Putamen (tissue), 1 donor: Measurements from ENCODE around the gene SHKBP1.
A peak's percentile ranks its signal among the peaks of the same experiment; 100 is the strongest.
"Not testable (repeated sequence)": the region's sequence is repeated elsewhere in the genome, so short reads cannot be mapped to it uniquely, and the experiment has no call there.

Experiments
- DNase-seq: peaks from one replicate; pipeline ENCODE4 v3.0.0-alpha.2; 2016; ENCODE audit warnings: low spot score

Gene SHKBP1

DNA sequence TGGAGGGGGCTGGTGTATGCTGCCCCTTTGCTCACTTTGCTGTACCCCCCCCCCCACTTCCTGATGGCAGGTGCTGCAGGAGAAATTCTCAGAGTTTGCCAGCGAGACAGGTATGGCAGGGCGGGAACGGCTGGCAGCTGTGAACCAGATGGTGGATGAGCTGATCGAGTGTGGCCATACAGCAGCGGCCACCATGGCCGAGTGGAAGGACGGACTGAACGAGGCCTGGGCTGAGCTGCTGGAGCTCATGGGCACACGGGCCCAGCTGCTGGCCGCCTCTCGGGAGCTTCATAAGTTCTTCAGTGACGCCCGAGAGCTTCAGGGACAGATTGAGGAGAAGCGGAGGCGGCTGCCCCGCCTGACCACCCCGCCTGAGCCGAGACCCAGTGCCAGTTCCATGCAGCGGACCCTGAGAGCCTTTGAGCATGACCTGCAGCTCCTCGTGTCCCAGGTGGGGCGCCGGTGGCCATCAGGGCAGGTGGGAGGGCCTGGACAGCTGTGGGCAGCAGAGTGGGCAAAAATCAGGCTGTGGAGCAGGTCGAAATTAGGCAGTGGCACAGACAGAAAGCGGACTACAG is 19.6 kb upstream of the SHKBP1 start:
- DNase-seq, result no peak

DNA sequence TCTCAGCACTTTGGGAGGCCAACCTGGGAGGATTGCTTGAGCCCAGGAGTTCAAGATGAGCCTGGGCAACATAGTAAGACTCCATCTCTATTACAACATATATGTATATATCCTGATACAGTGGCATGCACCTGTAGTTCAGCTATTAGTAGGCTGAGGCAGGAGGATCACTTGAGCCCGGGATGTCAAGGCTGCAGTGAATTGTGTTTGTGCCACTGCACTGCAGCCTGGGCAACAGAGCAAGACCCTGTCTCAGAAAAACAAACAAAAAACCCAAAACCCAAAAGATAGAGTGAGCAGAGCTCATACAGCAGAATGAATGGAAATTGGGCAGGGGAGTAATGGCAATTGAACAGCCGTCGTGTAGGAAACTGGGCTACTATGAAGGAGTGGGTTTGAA is 17.3 kb upstream of the SHKBP1 start:
- DNase-seq, result no peak

GRCh38 chr19:40560092-40560507 is 16.6 kb upstream of the SHKBP1 start:
- no peak for DNase-seq

DNA sequence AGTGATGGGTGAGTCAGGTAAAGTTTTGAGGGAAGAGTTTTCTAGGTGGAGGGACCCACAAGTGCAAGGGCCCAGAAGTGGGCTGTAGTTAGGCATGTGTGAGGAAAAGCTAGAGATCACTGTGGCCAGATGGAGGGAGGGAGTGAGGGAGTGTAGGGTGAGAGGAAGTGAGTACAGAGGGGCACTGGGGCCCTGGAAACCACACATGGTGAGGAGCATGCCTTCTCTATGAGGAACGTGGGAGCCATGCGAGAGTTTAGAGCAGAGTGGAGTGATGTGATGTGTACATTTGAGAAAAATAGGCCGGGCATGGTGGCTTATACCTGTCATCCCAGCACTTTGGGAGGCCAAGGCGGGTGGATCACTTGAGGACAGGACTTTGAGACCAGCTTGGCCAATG is 14.7 kb upstream of the SHKBP1 start:
- DNase-seq, result no peak

DNA sequence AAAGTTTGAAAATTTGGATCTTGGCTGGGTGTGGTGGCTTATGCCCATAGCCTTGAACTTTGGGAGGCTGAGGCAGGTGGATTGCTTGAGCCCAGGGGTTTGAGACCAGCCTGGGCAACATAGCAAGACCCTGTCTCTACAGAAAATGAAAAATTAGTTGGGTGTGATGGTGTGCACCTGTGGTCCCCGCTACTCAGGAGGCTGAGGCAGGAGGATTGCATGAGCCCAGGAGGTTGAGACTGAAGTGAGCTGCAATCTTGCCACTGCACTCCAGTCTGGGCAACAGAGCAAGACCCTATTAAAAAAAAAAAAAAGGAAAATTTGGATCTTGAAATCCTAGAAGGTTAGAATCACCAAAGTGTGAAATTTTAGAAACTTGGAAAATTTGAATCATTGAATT is 12.1 kb upstream of the SHKBP1 start:
- not testable (repeated sequence) for DNase-seq

GRCh38 chr19:40565355-40565754 is 11.3 kb upstream of the SHKBP1 start:
- no peak for DNase-seq

GRCh38 chr19:40565910-40566495 is 10.7 kb upstream of the SHKBP1 start:
- DNase-seq, result no peak

GRCh38 chr19:40567040-40567749 is 9.5 kb upstream of the SHKBP1 start:
- no peak for DNase-seq

DNA sequence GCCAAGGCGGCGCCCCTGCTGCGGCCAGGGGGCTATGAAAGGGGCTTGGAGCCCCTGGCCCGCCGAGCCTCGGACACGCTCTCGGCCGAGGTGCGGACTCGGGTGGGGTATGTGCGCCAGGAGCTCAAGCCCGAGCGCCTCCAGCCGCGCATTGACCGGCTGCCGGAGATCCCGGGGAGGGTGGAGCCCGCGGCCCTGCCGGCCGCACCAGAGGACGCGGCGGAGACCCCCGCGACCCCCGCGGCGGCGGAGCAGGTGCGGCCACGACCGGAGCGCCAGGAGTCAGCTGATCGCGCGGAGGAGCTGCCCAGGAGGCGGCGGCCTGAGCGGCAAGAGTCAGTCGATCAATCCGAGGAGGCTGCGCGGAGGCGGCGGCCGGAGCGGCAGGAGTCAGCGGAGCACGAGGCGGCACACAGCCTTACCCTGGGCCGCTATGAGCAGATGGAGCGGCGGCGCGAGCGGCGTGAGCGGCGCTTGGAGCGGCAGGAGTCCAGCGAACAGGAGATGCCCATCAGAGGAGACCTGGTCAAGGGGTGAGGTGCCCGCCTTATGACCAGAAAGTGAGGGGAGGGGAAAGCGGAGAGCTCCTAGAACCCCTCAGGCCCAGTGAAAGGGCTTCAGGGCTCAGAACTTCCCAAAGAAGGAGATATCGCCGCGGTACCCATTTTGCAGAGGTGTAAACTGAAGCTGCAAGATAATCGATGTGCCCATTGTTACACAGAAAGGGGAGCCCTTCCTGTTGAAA is 8.8 kb upstream of the SHKBP1 start:
- DNase-seq, result no peak

GRCh38 chr19:40570313-40571004 is 6.2 kb upstream of the SHKBP1 start:
- DNase-seq, result peak; percentile 98

DNA sequence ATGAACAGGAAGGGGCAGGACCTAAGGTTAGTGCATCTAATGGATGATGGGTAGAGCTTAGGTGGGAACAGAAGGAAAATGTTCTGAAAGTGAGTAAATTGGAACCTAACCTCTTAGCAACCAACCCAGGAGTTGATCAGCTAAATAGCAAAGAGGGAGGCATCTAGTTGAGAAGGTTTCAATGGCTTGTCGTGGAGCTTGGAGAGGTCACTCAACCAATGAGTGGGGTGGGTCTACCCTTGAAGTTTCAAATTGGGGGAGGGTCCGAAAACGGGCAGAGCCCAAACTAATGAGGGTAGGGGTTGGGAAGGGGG is 5.7 kb upstream of the SHKBP1 start:
- no peak for DNase-seq

GRCh38 chr19:40571831-40572495 is 4.7 kb upstream of the SHKBP1 start:
- DNase-seq, result no peak

- no peak for DNase-seq
Measured at GRCh38 chr19:40575326-40575725, 1.3 kb upstream of the SHKBP1 start.

GRCh38 chr19:40576151-40576584 is 505 bp upstream of the SHKBP1 start:
- DNase-seq, result no peak

- peak; percentile 51 for DNase-seq
Measured at GRCh38 chr19:40578442-40578908, 1.8 kb downstream of the SHKBP1 start.

DNA sequence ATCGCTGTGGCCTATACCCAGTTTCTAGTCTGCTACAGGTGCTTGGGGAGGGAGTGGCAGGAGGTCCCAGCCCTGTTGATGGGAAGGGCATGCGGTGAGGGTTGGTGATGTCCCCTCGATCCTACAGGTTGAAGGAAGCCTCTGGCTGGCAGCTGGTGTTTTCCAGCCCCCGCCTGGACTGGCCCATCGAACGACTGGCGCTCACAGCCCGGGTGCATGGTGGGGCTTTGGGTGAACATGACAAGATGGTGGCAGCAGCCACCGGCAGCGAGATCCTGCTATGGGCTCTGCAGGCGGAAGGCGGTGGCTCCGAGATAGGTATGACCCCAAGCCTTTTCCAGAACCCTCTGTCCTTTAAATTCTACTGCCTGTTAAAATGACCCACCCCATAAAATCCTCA is 3.9 kb downstream of the SHKBP1 start:
- DNase-seq, result no peak

GRCh38 chr19:40581531-40581930 is 4.9 kb downstream of the SHKBP1 start:
- DNase-seq, result no peak

DNA sequence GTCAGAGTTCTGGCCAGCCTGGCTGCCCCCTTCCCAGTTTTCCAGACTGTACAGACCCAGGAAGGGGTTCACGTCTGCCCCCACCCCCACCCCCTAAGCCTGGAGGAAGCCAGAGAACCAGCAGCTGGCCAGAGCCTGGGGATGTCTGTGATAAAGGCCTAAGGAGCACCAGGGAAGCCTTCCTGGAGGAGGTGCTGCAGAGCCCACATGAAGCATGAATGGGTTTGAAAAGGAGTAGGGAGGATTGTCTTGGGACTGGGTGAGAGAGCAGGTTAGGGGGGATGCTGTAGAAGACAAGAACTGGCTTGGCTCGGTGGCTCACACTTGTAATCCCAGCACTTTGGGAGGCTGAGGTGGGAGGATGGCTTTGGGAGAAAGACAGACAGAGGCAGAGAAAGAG is 5.8 kb downstream of the SHKBP1 start:
- DNase-seq, result no peak

DNA sequence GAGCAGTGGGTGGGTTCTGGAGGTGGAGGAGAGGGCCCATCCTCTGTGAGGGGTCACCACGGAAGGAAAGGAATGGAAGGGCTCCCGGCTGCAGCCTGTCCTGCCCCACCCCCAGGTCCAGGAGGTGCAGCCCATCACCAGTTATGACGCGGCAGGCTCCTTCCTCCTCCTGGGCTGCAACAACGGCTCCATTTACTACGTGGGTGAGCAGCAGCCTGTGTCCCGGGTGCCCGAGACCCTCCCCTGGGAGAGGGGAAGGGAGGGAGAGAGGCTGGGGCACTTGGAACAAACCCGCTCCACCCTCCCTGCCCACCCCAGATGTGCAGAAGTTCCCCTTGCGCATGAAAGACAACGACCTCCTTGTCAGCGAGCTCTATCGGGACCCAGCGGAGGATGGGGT is 6.6 kb downstream of the SHKBP1 start:
- no peak for DNase-seq

DNA sequence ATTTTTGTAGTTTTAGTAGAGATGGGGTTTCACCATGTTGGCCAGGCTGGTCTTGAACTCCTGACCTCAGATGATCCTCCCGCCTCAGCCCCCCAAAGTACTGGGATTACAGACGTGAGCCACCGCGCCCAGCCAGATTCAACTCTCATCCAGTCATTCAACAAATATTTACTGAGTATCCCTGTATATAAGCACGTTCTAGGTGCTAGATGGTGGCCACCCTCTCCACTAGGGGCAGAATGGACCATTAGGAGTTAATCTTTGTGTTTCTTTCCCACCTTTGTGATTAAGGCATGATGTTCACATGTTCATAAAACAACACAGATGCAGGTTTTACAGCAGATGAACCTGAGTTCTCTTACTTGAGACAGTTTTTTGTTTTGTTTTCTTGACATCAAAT is 7.3 kb downstream of the SHKBP1 start:
- DNase-seq, result no peak

DNA sequence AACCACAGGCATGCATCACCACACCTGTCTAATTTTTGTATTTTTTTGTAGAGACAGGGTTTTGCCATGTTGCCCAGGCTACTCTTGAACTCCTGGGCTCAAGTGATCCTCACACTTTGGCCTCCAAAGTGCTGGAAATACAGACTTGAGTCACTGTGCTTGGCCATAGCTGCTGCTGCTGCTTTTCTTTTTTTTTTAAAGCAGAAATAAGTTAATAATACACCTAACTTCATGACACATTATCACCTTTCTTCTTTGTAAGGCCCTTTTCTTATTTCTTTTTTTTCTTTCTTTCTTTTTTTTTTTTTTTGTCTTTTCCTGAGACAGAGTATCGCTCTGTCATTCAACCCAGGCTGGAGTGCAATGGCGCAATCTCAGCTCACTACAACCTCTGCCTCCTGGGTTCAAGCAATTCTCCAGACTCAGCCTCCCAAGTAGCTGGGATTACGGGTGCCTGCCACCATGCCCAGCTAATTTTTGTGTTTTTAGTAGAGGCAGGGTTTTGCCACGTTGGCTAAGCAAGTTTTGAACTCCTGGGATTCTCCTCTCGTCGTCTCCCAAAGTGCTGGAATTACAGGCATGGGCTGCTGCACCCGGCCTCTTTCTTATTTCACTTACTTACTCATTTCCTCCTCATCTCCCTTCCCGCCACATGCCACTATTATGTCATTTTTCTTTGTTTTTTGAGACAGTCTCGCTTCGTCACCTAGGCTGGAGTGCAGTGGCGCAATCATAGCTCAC is 8.7 kb downstream of the SHKBP1 start:
- DNase-seq, result no peak
